Stomach (tissue), 4 donors: ENCODE measurements around the gene MTHFD1.

Source experiments
- POLR2A ChIP-seq, 4 donors: fragments of 450-650 bp; IDR thresholded peaks; one replicate each; pipeline ENCODE4 v1.6.1; 2016; ENCODE audit warnings: antibody characterized with exemption in 4 of 4, control low read depth in 2 of 4, mild to moderate bottlenecking in 1 of 4, moderate library complexity in 1 of 4
- TF ChIP-seq, protein P1 (sequence below), 7 experiments: fragments of 450-650 bp in 4 of 7; fragments of 200-600 bp in 3 of 7; sonication (generic) in 3 of 7; IDR thresholded peaks; one replicate each; pipeline ENCODE4 v1.5.1; 2016 to 2019; ENCODE audit warnings: antibody characterized with exemption in 7 of 7, control low read depth in 2 of 7, mild to moderate bottlenecking in 1 of 7

DNA sequence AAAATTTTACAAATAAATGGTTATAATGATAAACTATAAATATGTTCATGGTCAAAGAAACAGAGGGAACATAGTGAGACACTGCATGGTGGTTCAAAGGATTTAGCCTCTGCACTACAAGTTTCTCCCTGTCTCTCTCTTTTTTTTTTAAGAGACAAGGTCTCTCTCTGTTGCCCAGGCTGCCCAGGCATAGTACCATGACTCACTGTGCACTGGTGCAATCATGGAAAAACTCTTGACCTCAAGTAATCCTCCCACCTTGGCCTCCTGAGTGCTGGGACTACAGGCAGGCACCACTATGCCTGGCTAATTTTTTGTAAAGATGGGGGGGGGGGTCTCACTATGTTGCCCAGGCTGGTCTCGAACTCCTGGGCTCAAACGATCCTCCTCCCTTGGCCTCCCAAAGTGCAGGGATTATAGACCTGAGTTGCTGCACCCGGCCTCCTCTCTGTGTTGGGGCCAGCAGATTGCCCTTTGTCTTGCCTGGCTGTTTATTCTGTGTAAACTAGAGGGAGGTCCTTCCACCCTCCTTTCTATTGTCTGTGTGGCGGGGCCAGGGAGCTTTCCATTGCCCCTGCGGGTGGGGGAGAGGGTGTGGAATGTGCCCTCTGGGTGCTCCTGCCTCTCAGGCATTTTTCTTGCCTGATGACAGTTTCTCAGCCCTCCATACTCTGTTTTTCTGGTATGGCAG lies 22.1 kb downstream of the MTHFD1 start:
- no peak for TF ChIP-seq POLR2A (IDR thresholded peaks at IDR 0.05)
- TF ChIP-seq, protein P1, sequence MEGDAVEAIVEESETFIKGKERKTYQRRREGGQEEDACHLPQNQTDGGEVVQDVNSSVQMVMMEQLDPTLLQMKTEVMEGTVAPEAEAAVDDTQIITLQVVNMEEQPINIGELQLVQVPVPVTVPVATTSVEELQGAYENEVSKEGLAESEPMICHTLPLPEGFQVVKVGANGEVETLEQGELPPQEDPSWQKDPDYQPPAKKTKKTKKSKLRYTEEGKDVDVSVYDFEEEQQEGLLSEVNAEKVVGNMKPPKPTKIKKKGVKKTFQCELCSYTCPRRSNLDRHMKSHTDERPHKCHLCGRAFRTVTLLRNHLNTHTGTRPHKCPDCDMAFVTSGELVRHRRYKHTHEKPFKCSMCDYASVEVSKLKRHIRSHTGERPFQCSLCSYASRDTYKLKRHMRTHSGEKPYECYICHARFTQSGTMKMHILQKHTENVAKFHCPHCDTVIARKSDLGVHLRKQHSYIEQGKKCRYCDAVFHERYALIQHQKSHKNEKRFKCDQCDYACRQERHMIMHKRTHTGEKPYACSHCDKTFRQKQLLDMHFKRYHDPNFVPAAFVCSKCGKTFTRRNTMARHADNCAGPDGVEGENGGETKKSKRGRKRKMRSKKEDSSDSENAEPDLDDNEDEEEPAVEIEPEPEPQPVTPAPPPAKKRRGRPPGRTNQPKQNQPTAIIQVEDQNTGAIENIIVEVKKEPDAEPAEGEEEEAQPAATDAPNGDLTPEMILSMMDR (IDR thresholded peaks at IDR 0.05) = no peak
